G401 (cell line): ENCODE measurements around the gene CCDC74B. TPM values are rescaled to one million over a fixed set of nuclear protein-coding genes. Genes with fewer than 3 reads are reported as not detected.
A peak's percentile ranks its signal among the peaks of the same experiment; 100 is the strongest.
"Not testable (repeated sequence)": the region's sequence is repeated elsewhere in the genome, so short reads cannot be mapped to it uniquely, and the experiment has no call there.

ENCODE experiments used
- DNase-seq: peaks from one replicate; pipeline ENCODE4 v3.0.0-alpha.2; 2015; ENCODE audit warnings: low spot score
- in situ Hi-C: cut with HindIII; loops from 2 replicates; pipeline ENCODE4 v1.10.0; 2016; ENCODE audit warnings: low sequenced_read_pairs, mixed read lengths
- total RNA-seq: library from RNA; depleted of rRNA; stranded (reverse); fragments of >200 nt; shearing (Covaris generic); gene quantifications from 2 replicates; pipeline ENCODE4 v1.2.3, GENCODE V29; 2014

CCDC74B gene
- total RNA-seq, 1 experiment from 2014 or later = 71.6 TPM

DNA sequence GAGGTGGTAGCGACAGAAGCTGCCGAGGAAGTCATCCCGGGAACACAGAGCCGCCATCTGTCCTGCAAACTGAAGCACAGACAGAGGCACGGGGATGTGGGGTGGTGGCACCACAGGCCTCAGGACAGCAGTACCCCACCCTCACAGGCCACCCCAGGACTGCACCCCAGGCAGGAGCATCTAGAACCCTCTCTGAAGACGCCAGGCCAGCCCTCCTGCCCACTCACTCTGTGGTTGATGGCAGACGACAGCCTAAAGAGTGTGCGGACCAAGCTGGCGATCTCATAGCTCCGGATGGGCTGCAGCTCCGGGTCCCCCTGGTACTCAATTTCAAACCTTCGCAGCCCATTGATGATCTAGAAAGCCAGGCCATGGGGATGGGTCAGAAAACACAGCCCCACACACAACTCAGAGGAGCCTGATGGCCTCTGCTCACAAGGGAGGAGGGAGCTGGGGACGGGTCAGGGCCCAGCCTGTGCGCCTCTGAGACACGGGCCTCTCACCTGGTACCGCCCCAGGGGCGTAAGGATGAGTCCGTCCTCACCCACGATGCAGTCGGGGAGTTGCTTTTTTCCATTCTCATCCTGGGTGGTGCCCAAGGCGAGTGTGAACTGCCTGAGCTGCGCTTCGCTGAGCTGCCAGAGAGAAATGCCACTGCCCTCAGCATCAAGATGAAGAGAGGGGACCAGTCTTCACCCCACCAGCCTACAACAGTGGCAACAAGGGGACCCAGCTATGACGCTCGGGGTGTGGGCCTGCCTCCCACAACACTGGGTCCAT is 8.1 kb upstream of the CCDC74B start:
- in situ Hi-C loops = no loop called here
- peak; percentile 35 for DNase-seq

GRCh38 chr2:130152136-130152815 is 7.4 kb upstream of the CCDC74B start:
- peak; percentile 69 for DNase-seq

DNA sequence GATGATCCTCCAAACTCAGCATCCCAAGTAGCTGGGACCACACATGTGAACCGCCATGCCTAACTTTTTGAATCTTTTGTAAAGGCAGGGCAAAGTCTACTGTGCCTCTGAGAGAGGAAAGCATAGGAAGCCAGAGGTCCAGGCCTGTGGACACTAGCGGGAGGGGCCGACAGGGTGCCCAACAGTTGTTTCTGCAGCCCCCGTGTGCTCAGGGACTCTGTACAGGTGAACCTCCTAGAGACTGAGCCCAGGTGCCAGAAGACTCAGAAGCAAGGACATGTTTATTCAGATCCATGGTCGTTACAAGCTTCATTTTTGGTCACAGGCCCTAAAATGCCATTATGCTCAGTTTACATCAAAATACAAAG is 6.2 kb upstream of the CCDC74B start:
- in situ Hi-C loops = not testable (repeated sequence)

More at GRCh38 chr2:130152136-130152815, 7.4 kb upstream of the CCDC74B start:
- in situ Hi-C loops = not testable (repeated sequence)

GRCh38 chr2:130150181-130151144 is 5.6 kb upstream of the CCDC74B start:
- no peak for DNase-seq
- in situ Hi-C loops = no loop called here

More for the DNA sequence above, 6.2 kb upstream of the CCDC74B start:
- DNase-seq = not testable (repeated sequence)

- in situ Hi-C loops = not testable (repeated sequence)
These were observed 3.6 kb upstream of the CCDC74B start for GRCh38 chr2:130148515-130148914.

DNA sequence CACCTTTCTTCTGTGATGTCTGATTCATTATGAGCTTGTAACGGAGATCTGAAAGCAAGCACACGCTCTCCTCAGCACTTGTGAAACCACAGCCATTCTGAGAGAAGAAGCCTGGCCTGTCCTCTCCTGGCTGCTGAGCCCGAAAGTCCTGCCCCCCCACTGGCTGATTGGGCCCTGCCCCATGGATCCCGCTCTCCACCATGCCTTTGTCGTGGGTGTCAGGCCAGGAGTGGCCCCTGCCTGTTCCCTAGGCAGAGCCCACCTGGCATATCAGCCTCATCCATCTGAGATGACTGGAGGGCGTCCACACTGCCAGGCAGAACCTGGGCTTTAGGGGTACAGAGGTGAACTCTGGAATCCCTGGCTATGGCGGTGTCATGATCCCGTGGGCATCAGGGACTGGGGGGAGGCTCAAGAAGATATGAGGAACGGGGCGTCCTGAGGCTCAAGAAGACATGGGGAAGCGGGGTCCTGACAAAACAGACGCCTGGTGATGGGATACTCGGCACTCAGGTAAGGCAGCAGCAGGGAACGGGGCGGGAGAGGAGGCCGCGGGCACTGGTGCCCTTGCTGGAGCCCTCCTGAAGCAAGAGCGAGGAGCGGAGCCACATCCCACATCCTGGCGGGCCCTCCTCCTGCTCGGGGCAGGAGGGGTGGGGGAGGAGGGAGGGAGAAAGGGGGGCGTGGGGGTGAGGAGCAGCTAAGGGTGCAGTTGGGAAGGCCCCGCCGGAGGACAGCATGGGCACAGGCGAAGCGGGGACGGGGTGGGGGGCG is 1.5 kb downstream of the CCDC74B start:
- in situ Hi-C loops, DNase-seq: not testable (repeated sequence)

More at GRCh38 chr2:130148515-130148914, 3.6 kb upstream of the CCDC74B start:
- not testable (repeated sequence) for DNase-seq

DNA sequence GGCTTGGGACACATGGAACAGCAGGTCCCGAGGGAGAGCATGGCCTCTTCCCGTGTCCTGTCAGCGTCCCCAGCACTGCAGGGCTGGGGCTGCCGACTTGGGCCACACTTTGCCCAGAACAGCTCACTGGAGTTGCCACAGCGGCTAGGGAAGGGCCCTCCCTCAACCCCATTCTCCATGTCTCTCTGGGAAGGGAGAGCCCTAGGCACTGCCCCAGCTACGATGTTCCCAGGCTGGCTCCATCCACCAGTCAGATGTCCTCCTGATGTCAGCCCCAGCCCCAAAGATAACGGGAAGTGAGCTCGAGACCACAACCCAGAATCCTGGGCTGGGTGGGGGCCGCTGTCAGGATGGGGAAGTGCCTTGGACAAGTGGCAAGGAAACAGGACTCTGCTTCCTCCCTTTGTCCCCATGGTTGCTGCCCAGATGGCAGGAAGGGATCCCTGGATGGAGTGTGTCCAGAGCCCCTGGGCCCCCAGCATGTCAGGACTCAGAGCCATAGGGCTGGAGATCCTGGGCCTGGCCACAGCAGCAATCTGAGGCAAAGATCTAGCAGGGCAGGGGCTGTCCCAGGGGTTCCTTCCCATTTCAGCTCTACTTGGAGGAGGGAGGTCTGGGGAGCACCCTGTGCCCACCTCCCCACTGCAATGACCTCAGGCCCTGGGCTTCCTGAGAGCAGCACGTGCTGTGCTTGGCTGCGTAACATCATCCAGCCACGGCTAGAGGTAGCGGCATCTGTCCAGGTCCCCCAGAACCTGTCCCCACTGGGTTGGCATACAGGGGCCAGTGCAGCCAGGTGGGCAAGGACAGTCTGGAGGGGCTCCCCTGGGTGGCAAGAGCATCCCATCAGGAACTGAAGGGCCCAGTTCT is 2.3 kb downstream of the CCDC74B start:
- in situ Hi-C loops, DNase-seq: not testable (repeated sequence)

DNA sequence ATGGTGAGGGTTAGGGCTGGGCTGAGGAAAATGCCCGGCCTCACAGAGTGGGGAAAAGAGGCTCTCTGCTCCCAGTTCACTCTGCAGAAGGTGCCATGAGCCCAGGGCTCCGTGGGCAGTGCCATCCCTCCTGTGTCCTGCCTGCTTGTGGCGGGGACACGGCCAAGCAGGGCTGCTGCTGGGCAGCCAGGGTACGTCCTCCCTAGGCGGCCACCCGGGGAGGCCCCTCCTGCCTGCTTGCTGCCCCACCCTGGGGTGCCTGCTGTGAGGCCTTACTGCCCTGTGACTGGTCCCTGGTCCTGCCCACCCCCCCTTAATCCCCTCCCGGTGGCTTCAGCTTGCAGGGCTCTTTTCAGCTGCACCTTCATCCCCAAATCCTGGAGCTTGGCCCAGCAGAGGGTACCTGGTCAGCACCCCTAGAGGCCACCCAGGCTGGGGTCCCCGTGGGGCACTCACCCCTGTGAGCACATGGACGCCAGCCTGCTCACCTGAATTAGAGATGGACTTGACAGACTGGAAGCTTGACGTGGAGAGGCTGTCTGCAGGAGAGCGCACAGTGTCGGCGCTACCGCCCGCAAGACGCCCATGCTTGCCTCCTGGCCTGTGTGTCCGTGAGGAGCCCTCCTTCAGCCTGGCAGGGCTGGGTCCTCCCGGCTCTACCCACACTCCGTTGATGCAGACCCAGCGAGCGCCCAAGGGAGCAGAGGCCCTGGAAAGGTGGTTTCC is 3.1 kb downstream of the CCDC74B start:
- in situ Hi-C loops, DNase-seq: not testable (repeated sequence)

DNA sequence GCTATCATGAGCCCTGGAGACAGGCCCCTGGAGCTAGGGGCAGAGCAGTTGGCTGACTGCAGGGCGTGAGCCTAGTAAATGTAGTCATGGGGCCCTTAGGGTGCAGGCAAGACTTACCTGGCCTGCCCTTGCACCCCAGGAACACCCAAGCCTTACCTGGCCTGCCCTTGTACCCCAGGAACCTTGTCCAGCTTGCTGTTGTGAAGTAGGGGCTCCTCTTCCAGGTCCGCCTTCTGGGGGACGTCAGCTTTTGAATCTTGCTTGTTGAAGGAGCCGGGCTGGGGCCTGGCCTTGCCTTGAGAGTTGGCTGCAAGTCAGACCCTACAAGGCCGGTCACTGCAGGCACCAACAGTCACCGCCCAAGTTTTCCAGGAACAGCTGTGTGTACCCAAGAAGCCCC is 3.9 kb downstream of the CCDC74B start:
- in situ Hi-C loops, DNase-seq: not testable (repeated sequence)

DNA sequence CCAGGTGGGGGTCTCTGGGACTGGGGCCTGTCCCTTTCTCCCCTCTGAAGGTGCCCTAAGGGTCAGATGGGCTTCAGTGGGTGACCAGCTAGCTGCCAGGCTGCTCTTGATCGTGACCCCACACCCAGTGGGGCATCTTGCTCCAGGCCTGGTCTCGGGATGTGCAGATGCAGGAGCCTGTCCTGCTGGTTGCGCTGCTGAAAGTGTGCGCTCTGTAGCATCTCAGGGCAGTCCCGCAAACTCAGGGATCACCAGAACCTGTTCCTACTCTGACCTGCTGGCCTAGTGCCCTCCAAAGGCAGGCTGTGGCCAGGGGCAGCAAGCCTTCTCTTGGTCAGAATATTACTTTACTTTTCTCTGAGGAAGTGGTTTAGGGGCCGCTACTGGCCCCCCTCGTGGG is 4.4 kb downstream of the CCDC74B start:
- in situ Hi-C loops, DNase-seq: not testable (repeated sequence)

DNA sequence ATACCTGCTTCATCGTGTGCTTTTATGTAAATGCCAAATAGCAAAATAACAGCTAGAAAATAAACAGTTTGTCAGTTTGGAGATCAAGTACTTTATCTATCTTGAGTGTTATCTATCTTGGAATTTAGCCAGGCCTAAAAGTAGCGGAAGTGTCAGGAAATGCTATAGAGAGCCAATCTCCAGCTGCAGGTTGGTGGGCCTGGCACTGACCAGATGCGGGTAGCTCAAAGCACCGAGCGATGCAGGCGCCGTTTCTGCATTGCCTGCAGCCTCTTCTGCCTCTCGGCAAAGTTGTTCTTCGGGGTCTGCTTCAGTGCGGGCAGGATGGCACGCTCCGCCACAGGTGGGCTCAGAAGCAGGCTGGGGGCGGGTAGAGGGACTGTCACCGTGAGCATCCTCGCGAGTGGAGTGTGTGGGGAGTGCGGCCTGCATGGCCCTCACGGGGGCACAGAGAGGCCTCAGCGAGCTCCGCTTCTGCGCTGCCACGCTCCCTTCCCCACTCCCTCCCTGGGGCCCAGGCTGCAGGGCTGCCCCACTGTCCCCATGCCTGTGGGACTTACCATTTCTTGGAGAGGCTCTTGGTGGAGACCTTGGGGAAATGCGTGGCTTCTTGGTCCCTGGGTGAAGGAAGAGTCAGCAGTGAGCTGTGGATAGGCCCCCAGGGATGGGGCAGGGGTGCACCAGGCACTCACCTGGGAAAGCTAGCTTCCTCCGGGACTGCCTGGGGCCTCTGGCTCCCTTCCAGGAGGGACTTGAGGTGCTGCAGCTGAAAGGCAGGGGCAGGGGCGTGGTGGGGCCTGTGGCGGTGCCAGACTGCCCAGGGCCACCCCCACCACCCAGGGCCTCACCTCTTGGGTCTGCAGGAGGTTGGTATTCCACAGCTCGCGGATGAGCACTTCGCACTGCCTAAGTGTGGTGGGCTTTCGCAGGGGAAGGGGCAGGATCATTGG is 5.3 kb downstream of the CCDC74B start:
- in situ Hi-C loops, DNase-seq: not testable (repeated sequence)

DNA sequence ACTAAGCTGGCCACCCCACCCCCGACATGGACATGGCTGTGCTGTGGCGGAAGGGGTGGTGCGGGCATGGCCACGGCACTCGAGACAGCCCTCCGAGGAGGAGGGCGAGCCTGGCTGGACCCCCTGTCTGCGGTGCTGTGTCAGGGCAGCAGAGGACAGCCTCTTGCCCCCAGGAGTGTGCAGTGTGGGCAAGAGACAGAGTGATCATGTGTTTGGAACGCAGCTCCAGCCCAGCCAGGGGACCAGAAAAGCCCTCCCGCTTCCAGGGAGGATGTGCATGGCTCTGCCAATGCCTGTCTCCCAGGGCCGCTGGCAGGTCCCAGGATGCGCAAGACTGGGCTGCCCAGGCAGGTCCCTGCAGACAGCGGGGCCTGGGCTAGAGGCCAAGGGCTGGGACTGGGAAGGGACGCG is 6.1 kb downstream of the CCDC74B start:
- in situ Hi-C loops, DNase-seq: not testable (repeated sequence)

GRCh38 chr2:130138326-130138725 is 6.6 kb downstream of the CCDC74B start:
- DNase-seq = not testable (repeated sequence)

DNA sequence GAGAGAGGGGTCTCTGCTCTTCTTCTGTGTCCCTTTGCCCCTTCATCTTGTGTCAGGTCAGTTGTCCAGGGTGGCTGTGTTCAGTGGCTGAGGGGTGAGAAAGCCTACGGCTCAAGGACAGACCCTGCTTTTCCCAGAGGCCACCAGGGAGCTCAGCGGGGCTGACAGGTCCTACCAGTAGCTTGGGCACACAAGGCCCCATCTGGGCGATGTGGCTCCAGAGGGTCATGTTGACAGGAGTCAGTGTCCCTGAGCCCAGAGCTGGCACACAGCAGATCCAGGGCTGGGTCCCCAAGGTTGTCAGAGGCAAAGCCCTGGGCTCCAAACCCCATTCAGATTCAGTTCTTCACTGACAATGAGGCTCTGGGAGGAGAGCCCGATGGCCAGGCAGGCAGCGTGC is 7.8 kb downstream of the CCDC74B start:
- DNase-seq, in situ Hi-C loops: not testable (repeated sequence)

More at GRCh38 chr2:130138326-130138725, 6.6 kb downstream of the CCDC74B start:
- in situ Hi-C loops = not testable (repeated sequence)

DNA sequence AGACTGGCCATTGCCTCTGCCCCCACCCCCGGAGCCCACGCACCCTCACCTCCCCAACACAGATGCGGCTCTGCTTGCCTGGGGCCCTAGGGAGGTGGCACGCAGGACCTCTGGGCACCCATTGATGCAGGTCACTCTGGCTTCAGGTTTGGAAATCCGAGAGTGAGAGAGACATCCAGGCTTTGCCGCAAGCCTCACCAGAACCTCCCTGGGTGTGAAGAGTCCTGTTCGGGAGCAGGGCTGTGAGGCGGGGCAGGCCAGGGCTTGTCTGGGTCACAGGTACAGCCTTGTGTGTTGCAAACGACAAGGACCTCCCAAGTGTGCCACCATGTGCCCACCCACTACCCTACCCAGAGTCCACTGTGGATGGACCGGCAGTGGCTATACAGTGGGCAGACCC is 8.4 kb downstream of the CCDC74B start:
- DNase-seq, in situ Hi-C loops: not testable (repeated sequence)
